Measurements from ENCODE around the gene TBC1D25. TPM values are rescaled to one million over a fixed set of nuclear protein-coding genes. Genes with fewer than 3 reads are reported as not detected.

TBC1D25 gene
- total and polyA plus RNA-seq, 2 experiments from 2014 or later, result 1.9 to 4.5 TPM

DNA sequence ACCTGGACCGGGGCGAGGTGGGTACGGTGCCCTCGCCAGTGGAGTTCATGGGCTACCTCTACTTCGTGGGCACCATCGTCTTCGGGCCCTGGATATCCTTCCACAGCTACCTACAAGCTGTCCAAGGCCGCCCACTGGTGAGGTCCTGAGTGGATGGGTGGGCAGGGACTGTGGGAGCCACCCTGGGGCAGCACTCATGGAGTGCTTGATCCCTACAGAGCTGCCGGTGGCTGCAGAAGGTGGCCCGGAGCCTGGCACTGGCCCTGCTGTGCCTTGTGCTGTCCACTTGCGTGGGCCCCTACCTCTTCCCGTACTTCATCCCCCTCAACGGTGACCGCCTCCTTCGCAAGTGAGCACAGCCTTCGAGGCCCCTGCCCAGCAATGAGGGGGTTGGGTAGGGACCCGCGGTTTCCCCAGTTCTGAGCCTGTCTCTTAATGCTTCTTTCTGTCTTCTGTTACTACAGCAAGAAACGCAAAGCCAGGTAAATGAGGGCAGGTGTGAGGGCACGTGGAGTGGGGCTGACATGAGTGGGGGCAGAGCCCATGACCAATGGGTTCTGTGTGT, 27.1 kb upstream of the TBC1D25 start:
- Mint-ChIP-seq H3K9me3 (no peaks in the 10 kb centered on the region), H3K27ac (no peak overlapping the region), H3K27me3 (ENCODE audit: insufficient read depth, low read depth, poor library complexity) (peaks cover 11% of the 10 kb centered on the region), H3K36me3 (ENCODE audit: low read depth) (peaks cover 10% of the 10 kb centered on the region; the same call in 2 of the 3 replicates), H3K4me1 (peaks cover 3% of the 10 kb centered on the region; the same call in 1 of the 3 replicates), H3K4me3 (no peak overlapping the region)
- no peak overlapping the region for H3K27ac ChIP-seq (ENCODE audit: low read depth)
- H2AFZ ChIP-seq, result no peak overlapping the region
- H3F3A ChIP-seq (replicated peaks; ENCODE audit: low read depth), result no peaks in the 10 kb centered on the region
- H3K36me3 ChIP-seq (ENCODE audit: insufficient read depth), result no peaks in the 10 kb centered on the region
- no peaks in the 10 kb centered on the region for H3K79me2 ChIP-seq (replicated peaks; ENCODE audit: insufficient read depth)
- ATAC-seq (no peak), DNase-seq (ENCODE audit: low spot score) (no peak)
- H3K4me2 ChIP-seq, result no peak overlapping the region
- no peaks in the 10 kb centered on the region for H3K9me2 ChIP-seq (ENCODE audit: insufficient read depth)
- no peaks in the 10 kb centered on the region for H3K27me3 ChIP-seq (ENCODE audit: insufficient read depth)
- TF ChIP-seq ZNF114 (CRISPR knock-in tag; IDR thresholded peaks at IDR 0.05) (no peak), ZNF331 (CRISPR knock-in tag; IDR thresholded peaks at IDR 0.05; ENCODE audit: low read depth) (no peak), CREB1 (CRISPR knock-in tag; IDR thresholded peaks at IDR 0.05; ENCODE audit: low read depth) (no peak), EZH2 (IDR thresholded peaks at IDR 0.05; ENCODE audit: low read depth, unreplicated experiment) (no peak)
- TF ChIP-seq, protein P1, sequence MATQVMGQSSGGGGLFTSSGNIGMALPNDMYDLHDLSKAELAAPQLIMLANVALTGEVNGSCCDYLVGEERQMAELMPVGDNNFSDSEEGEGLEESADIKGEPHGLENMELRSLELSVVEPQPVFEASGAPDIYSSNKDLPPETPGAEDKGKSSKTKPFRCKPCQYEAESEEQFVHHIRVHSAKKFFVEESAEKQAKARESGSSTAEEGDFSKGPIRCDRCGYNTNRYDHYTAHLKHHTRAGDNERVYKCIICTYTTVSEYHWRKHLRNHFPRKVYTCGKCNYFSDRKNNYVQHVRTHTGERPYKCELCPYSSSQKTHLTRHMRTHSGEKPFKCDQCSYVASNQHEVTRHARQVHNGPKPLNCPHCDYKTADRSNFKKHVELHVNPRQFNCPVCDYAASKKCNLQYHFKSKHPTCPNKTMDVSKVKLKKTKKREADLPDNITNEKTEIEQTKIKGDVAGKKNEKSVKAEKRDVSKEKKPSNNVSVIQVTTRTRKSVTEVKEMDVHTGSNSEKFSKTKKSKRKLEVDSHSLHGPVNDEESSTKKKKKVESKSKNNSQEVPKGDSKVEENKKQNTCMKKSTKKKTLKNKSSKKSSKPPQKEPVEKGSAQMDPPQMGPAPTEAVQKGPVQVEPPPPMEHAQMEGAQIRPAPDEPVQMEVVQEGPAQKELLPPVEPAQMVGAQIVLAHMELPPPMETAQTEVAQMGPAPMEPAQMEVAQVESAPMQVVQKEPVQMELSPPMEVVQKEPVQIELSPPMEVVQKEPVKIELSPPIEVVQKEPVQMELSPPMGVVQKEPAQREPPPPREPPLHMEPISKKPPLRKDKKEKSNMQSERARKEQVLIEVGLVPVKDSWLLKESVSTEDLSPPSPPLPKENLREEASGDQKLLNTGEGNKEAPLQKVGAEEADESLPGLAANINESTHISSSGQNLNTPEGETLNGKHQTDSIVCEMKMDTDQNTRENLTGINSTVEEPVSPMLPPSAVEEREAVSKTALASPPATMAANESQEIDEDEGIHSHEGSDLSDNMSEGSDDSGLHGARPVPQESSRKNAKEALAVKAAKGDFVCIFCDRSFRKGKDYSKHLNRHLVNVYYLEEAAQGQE (IDR thresholded peaks at IDR 0.05; ENCODE audit: unreplicated experiment), result no peak
- H3K4me3 ChIP-seq, result no peak overlapping the region
- no peaks in the 10 kb centered on the region for H4K20me1 ChIP-seq (replicated peaks; ENCODE audit: insufficient read depth)
- no peaks in the 10 kb centered on the region for H3K4me1 ChIP-seq (ENCODE audit: insufficient read depth)

DNA sequence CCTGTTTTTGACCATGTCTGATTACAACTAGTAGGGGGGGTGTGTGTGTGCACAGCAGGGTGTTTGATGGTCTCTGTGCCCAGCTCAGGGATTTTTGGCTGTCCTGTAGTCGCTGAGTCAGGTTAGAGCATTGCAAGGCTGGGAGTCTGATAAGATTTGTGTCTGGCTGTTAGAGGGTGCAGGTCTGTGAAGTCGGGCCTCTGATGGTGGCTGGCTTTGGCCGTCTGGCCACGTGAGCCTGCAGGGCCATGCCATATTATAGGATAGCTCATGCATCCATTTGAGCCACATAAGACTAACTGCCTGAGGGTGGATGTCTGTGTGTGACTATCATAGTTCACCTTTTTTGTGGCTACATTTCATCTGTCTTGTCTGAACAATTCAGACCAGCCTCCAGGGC, 25.8 kb upstream of the TBC1D25 start:
- no peaks in the 10 kb centered on the region for H3F3A ChIP-seq (replicated peaks; ENCODE audit: low read depth)
- Mint-ChIP-seq H3K4me1 (peaks cover 3% of the 10 kb centered on the region; the same call in 1 of the 3 replicates), H3K27ac (no peak overlapping the region), H3K4me3 (no peak overlapping the region), H3K27me3 (ENCODE audit: insufficient read depth, low read depth, poor library complexity) (peaks cover 11% of the 10 kb centered on the region), H3K36me3 (ENCODE audit: low read depth) (peaks cover 10% of the 10 kb centered on the region; the same call in 2 of the 3 replicates), H3K9me3 (no peaks in the 10 kb centered on the region)
- no peaks in the 10 kb centered on the region for H3K9me2 ChIP-seq (ENCODE audit: insufficient read depth)
- no peaks in the 10 kb centered on the region for H3K36me3 ChIP-seq (ENCODE audit: insufficient read depth)
- H3K4me1 ChIP-seq (ENCODE audit: insufficient read depth), result no peaks in the 10 kb centered on the region
- H3K79me2 ChIP-seq (replicated peaks; ENCODE audit: insufficient read depth), result no peaks in the 10 kb centered on the region
- DNase-seq (ENCODE audit: low spot score) (no peak), ATAC-seq (no peak)
- no peak overlapping the region for H3K27ac ChIP-seq (ENCODE audit: low read depth)
- no peak overlapping the region for H3K4me3 ChIP-seq
- H4K20me1 ChIP-seq (replicated peaks; ENCODE audit: insufficient read depth), result no peaks in the 10 kb centered on the region
- no peaks in the 10 kb centered on the region for H3K27me3 ChIP-seq (ENCODE audit: insufficient read depth)
- no peak overlapping the region for H2AFZ ChIP-seq
- H3K4me2 ChIP-seq, result no peak overlapping the region
- TF ChIP-seq STAT1 (IDR thresholded peaks at IDR 0.05; ENCODE audit: unreplicated experiment), result no peak
- TF ChIP-seq CREB1 (CRISPR knock-in tag; IDR thresholded peaks at IDR 0.05; ENCODE audit: low read depth), result no peak
- TF ChIP-seq, protein P2, sequence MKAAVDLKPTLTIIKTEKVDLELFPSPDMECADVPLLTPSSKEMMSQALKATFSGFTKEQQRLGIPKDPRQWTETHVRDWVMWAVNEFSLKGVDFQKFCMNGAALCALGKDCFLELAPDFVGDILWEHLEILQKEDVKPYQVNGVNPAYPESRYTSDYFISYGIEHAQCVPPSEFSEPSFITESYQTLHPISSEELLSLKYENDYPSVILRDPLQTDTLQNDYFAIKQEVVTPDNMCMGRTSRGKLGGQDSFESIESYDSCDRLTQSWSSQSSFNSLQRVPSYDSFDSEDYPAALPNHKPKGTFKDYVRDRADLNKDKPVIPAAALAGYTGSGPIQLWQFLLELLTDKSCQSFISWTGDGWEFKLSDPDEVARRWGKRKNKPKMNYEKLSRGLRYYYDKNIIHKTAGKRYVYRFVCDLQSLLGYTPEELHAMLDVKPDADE (IDR thresholded peaks at IDR 0.05), result no peak
- no peak for TF ChIP-seq JUNB (IDR thresholded peaks at IDR 0.05; ENCODE audit: unreplicated experiment)
- TF ChIP-seq, protein P1 (IDR thresholded peaks at IDR 0.05; ENCODE audit: unreplicated experiment), result no peak
- no peak for TF ChIP-seq EZH2phosphoT487 (IDR thresholded peaks at IDR 0.05; ENCODE audit: unreplicated experiment)
- TF ChIP-seq, protein P3, sequence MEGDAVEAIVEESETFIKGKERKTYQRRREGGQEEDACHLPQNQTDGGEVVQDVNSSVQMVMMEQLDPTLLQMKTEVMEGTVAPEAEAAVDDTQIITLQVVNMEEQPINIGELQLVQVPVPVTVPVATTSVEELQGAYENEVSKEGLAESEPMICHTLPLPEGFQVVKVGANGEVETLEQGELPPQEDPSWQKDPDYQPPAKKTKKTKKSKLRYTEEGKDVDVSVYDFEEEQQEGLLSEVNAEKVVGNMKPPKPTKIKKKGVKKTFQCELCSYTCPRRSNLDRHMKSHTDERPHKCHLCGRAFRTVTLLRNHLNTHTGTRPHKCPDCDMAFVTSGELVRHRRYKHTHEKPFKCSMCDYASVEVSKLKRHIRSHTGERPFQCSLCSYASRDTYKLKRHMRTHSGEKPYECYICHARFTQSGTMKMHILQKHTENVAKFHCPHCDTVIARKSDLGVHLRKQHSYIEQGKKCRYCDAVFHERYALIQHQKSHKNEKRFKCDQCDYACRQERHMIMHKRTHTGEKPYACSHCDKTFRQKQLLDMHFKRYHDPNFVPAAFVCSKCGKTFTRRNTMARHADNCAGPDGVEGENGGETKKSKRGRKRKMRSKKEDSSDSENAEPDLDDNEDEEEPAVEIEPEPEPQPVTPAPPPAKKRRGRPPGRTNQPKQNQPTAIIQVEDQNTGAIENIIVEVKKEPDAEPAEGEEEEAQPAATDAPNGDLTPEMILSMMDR (conservative IDR thresholded peaks at IDR 0.05; ENCODE audit: low read depth in 2 of 2), result no peak
- no peak for TF ChIP-seq POLR2AphosphoS5 (IDR thresholded peaks at IDR 0.05; ENCODE audit: low read depth)

Measured in GM23338 (cell line).